Measurements from ENCODE around the gene RFT1. TPM values are rescaled to one million over a fixed set of nuclear protein-coding genes. Genes with fewer than 3 reads are reported as not detected.
A peak's percentile ranks its signal among the peaks of the same experiment; 100 is the strongest.

RFT1 gene
- total RNA-seq, 4 donors from 2014 or later: 13.1 to 38.2 (median 16.5) TPM

DNA sequence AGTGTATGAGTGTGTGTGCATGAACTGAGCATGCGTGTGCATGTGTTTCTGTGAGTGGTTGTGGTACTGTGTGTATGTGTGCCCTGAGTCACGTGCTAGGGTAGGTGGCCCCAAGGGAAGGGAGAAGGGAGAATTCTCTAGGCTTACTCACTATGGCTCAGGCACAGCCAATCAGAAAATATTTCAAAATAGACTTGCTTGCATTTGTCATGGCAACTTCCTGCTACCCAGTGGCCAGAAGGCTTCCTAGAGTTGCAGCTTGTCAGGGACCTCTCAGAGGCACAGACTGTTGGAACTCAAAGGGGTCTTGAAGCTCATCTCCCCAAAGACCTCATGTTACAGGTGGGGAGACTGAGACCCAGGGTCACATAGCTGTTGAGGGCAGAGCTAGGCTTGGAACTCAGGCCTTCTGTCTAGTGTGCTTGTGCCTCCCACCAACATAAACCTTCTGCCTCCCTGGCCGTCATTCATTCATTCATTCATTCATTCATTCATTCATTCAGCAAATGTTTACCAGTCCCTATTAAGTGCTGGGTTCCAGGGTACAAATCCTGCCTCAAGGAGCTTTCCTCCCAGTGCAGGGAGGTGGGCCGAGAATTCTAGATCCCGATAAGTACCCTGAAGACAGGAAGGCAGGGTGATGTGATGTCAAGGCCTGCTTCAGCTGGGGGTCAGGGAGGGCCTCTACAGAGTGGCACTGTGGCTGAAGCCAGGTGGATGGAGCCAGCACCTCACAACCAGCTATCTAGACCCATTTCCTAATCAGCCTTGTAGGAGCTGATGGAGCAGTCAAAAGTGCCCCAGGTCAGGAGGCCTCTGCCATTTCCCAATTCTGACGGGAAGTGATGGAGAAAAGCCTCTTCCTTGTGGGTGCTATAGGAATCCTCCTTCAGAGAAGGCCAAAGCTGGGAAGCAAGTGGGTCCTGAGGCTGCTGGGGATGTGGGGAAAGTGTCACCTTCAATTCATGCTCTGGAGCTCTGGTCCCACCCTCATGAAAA is 10.9 kb upstream of the RFT1 start:
- H3K9me3 ChIP-seq: no peaks in the 10 kb centered on the region
- H3K4me3 ChIP-seq: no peak overlapping the region
- H3K27me3 ChIP-seq: no peaks in the 10 kb centered on the region
- no peak for DNase-seq
- intact Hi-C loops (cut with DNase I; ENCODE audit: low total_unique reads): no loop called here
- no peak overlapping the region for H3K27ac ChIP-seq
- TF ChIP-seq POLR2A (IDR thresholded peaks at IDR 0.05): no peak
- H3K36me3 ChIP-seq: no peaks in the 10 kb centered on the region
- H3K4me1 ChIP-seq: no peaks in the 10 kb centered on the region

DNA sequence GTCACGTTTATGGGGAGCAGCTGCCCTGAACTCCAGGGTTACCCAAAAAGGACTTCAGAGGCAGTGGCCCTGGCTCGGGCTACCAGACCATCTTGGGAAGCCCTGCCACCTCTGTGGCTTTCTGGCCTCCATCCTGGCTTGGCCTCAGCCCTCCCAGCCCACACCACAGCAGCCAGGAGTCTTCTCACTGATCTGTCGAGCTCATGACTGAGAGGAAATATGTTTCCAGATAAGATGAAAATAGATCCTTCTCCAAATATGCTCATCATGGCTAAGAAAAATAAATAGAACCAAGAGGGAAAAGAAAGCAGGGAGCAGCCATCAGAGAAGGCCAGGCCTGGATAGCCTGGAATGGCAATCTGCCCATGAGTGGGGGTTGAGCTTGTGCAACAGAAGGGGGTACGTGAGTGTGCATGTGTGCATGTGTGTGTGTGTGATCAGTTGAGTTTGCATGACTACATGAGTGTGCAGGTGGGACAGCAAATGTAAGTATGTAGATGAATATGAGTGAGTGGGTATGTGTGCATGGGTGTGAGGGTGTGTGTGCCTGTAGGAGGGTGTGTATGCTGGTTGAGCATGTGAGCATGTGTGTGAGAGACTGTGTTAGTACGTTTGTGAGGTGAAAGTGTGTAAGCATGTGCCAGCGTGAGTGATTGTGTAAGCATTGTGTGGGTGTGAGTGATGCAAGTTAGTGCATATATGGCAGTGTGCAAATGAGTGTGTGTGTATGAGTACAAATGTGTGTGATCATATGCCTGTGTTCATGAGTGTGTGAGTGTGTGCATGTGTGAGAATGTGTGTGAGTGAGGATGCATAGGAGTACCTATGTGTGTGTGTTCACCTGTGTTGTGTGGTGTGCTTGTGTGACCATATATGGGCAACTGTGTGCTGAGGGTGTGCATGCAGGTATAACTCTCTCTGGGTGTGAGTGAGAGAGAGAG is 9.9 kb upstream of the RFT1 start:
- H3K4me3 ChIP-seq: no peak overlapping the region
- no peak overlapping the region for H3K27ac ChIP-seq
- no peaks in the 10 kb centered on the region for H3K36me3 ChIP-seq
- no peak for TF ChIP-seq POLR2A (IDR thresholded peaks at IDR 0.05)
- TF ChIP-seq, protein P1, sequence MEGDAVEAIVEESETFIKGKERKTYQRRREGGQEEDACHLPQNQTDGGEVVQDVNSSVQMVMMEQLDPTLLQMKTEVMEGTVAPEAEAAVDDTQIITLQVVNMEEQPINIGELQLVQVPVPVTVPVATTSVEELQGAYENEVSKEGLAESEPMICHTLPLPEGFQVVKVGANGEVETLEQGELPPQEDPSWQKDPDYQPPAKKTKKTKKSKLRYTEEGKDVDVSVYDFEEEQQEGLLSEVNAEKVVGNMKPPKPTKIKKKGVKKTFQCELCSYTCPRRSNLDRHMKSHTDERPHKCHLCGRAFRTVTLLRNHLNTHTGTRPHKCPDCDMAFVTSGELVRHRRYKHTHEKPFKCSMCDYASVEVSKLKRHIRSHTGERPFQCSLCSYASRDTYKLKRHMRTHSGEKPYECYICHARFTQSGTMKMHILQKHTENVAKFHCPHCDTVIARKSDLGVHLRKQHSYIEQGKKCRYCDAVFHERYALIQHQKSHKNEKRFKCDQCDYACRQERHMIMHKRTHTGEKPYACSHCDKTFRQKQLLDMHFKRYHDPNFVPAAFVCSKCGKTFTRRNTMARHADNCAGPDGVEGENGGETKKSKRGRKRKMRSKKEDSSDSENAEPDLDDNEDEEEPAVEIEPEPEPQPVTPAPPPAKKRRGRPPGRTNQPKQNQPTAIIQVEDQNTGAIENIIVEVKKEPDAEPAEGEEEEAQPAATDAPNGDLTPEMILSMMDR (IDR thresholded peaks at IDR 0.05): no peak
- no peaks in the 10 kb centered on the region for H3K4me1 ChIP-seq
- intact Hi-C loops (cut with DNase I; ENCODE audit: low total_unique reads): no loop called here
- DNase-seq: no peak
- no peaks in the 10 kb centered on the region for H3K27me3 ChIP-seq
- no peaks in the 10 kb centered on the region for H3K9me3 ChIP-seq

DNA sequence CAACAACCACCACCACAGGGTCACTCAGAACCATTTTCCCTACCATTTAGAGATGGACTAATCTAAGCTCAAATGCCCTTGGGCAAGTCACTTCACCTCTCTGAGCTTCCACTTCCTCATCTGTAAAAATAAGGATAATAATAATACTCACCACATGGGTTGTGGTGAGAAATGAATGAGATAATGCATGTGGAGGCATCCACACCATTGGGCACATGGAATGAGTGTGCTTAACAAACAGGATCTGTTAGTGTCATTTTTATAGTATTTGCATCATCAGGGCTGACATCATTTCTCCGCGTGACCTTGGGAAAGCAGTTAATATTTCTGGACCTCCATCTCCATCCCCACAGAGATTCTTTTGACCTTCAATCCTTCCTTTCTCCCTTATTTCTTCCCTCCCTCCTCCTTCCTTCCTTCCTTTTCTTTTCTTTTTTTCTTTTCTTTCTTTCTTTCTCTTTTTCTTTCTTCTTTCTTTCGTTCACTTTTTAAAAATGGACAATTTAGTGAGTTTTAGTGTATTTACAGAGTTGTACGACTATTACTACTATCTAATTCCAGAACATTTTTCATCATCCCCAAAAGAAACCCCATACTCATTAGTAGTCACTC is 7.7 kb upstream of the RFT1 start:
- H3K4me3 ChIP-seq: no peak overlapping the region
- H3K9me3 ChIP-seq: no peaks in the 10 kb centered on the region
- H3K36me3 ChIP-seq: no peaks in the 10 kb centered on the region
- TF ChIP-seq, protein P1 (IDR thresholded peaks at IDR 0.05): no peak
- no peak for TF ChIP-seq POLR2A (IDR thresholded peaks at IDR 0.05)
- H3K27ac ChIP-seq: no peak overlapping the region
- H3K4me1 ChIP-seq: no peaks in the 10 kb centered on the region
- H3K27me3 ChIP-seq: no peaks in the 10 kb centered on the region
- no peak for DNase-seq
- intact Hi-C loops (cut with DNase I; ENCODE audit: low total_unique reads): no loop called here

DNA sequence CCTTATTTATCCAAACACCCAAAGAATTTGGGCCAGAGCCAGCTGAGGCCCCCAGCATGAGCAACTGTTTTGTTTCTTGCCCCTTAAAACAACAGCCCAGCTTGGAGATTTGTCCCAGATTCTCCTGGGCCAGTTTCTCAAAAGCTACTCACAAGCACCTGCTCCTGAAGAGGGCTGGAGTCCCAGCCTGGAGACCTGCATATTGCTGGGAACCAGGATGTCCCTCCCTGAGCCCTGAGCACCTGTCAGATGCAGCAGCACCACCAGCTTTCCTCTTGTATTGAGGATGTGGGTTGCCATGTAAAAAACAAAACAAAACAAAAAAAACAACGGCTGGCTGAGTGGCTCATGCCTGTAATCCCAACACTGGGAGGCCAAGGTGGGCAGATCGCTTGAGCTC is 7.0 kb upstream of the RFT1 start:
- Histone ChIP-seq H3K9me3 (no peaks in the 10 kb centered on the region), H3K4me3 (no peak overlapping the region), H3K4me1 (no peaks in the 10 kb centered on the region), H3K36me3 (no peaks in the 10 kb centered on the region), H3K27me3 (no peaks in the 10 kb centered on the region), H3K27ac (no peak overlapping the region)
- intact Hi-C loops (cut with DNase I; ENCODE audit: low total_unique reads): no loop called here
- TF ChIP-seq, protein P1 (IDR thresholded peaks at IDR 0.05): no peak
- no peak for TF ChIP-seq POLR2A (IDR thresholded peaks at IDR 0.05)
- DNase-seq: no peak

DNA sequence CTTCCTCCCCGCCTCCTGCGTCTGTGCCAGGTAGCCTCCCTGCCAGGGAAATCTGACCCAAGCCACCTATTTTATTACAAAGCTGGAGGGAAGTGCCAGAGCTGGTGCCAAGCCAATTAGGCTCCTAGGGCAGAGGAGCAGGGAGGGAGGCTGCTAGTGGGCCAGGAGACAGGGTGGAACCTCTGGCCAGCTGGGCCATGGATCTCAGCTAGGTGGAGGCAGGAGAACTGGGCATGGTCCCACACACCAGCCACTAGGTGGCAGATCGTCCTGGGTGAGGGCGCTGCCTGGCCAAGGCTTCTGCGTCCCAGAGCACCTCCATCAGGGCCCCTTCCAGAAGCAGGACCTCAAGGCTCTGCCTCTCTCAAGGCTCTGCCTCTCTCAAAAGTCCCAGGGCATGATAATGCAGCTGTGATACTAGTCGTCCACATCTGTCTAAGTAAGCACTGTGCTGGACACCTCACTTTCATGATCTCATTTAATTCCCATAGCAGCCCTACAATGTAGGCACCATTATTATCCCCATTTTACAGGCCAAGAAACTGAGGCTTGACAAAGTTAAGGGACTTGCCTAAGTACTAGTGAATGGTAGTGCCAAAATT is 4.5 kb upstream of the RFT1 start:
- intact Hi-C loops (cut with DNase I; ENCODE audit: low total_unique reads): no loop called here
- DNase-seq: peak; percentile 35 to 39
- Histone ChIP-seq H3K27me3 (no peaks in the 10 kb centered on the region), H3K4me1 (no peaks in the 10 kb centered on the region), H3K9me3 (no peaks in the 10 kb centered on the region), H3K27ac (no peak overlapping the region), H3K4me3 (no peak overlapping the region), H3K36me3 (no peaks in the 10 kb centered on the region)
- no peak for TF ChIP-seq POLR2A (IDR thresholded peaks at IDR 0.05)
- TF ChIP-seq, protein P1 (IDR thresholded peaks at IDR 0.05): peak; percentile 31 to 65 (median 56)

Data from uterus (tissue), 4 donors.